Calu3 (cell line): ENCODE results near the gene OTX2. TPM values are rescaled to one million over a fixed set of nuclear protein-coding genes. Genes with fewer than 3 reads are reported as not detected.

Source experiments
- BruUV-seq: library from RNA; stranded (reverse); fragments of 400-500 nt; replicated peaks from 2 replicates; lab custom pipeline; 2021; lab: Mats Ljungman, UMichigan
- CTCF ChIA-PET: fragments of 300-600 bp; sonication (Branson Sonifier 250); formaldehyde crosslinking; loops from one replicate; lab custom pipeline; 2022; ENCODE audit warnings: antibody characterized with exemption; lab: Charles Lee
- DNase-seq: peaks from one replicate; pipeline ENCODE4 v3.0.0; 2022
- H3K27ac Mint-ChIP-seq: one replicate; pipeline ENCODE4 v1.8.0; 2022; ENCODE audit warnings: mixed read lengths; ENCODE audit not compliant: unreplicated experiment
- H3K27me3 Mint-ChIP-seq: one replicate; pipeline ENCODE4 v1.8.0; 2022; ENCODE audit warnings: mixed read lengths; ENCODE audit not compliant: unreplicated experiment
- H3K36me3 Mint-ChIP-seq: one replicate; pipeline ENCODE4 v1.8.0; 2022; ENCODE audit warnings: mild to moderate bottlenecking, moderate library complexity, mixed read lengths; ENCODE audit not compliant: insufficient read depth, unreplicated experiment
- H3K4me1 Mint-ChIP-seq: one replicate; pipeline ENCODE4 v1.8.0; 2022; ENCODE audit warnings: mild to moderate bottlenecking, low read depth, mixed read lengths; ENCODE audit not compliant: unreplicated experiment
- H3K4me3 Mint-ChIP-seq: one replicate; pipeline ENCODE4 v1.8.0; 2022; ENCODE audit warnings: mild to moderate bottlenecking, low read depth, moderate library complexity, mixed read lengths; ENCODE audit not compliant: unreplicated experiment
- H3K9me3 Mint-ChIP-seq: one replicate; pipeline ENCODE4 v1.8.0; 2022; ENCODE audit warnings: low read depth, mixed read lengths; ENCODE audit not compliant: unreplicated experiment
- CTCF ChIP-seq: fragments of 200-600 bp; IDR thresholded peaks from one replicate; pipeline ENCODE4 v1.8.0; 2022; ENCODE audit warnings: antibody characterized with exemption; ENCODE audit not compliant: unreplicated experiment
- intact Hi-C: fragments of 100-400 bp; cut with micrococcal nuclease; formaldehyde crosslinking; loops from one replicate; pipeline ENCODE4 v1.10.0; 2022; ENCODE audit not compliant: unreplicated experiment
- total RNA-seq: library from RNA; stranded (reverse); gene quantifications from 2 replicates; pipeline ENCODE4 v1.2.3, GENCODE V29; 2022

OTX2 gene
- total RNA-seq, 1 experiment from 2014 or later, result not detected

- no peaks in the 10 kb centered on the region for H3K4me1 Mint-ChIP-seq
- H3K27me3 Mint-ChIP-seq, result peaks cover 16% of the 10 kb centered on the region
- H3K9me3 Mint-ChIP-seq, result no peaks in the 10 kb centered on the region
- H3K36me3 Mint-ChIP-seq, result no peaks in the 10 kb centered on the region
- intact Hi-C loops, result no loop called here
- no peak for DNase-seq
- H3K4me3 Mint-ChIP-seq, result no peak overlapping the region
- TF ChIP-seq CTCF, result no peak
- no peak overlapping the region for H3K27ac Mint-ChIP-seq
- BruUV-seq, result no TSS peak
- CTCF ChIA-PET, result no interaction called here
These were observed 29.9 kb upstream of the OTX2 start for GRCh38 chr14:56840221-56840620.

GRCh38 chr14:56829151-56829550, 18.9 kb upstream of the OTX2 start:
- DNase-seq, result no peak
- Mint-ChIP-seq H3K9me3 (peaks cover 2% of the 10 kb centered on the region), H3K4me3 (no peak overlapping the region), H3K27me3 (peaks cover 16% of the 10 kb centered on the region), H3K4me1 (no peaks in the 10 kb centered on the region), H3K27ac (no peak overlapping the region), H3K36me3 (no peaks in the 10 kb centered on the region)
- BruUV-seq, result no TSS peak
- TF ChIP-seq CTCF, result no peak
- CTCF ChIA-PET, result no interaction called here
- intact Hi-C loops, result no loop called here

- no TSS peak for BruUV-seq
- CTCF ChIA-PET, result no interaction called here
- peaks cover 18% of the 10 kb centered on the region for H3K27me3 Mint-ChIP-seq
- H3K4me1 Mint-ChIP-seq, result no peaks in the 10 kb centered on the region
- no peak overlapping the region for H3K4me3 Mint-ChIP-seq
- intact Hi-C loops, result no loop called here
- H3K9me3 Mint-ChIP-seq, result no peaks in the 10 kb centered on the region
- H3K36me3 Mint-ChIP-seq, result no peaks in the 10 kb centered on the region
- no peak for TF ChIP-seq CTCF
- no peak for DNase-seq
- no peak overlapping the region for H3K27ac Mint-ChIP-seq
These were observed 15.9 kb upstream of the OTX2 start for GRCh38 chr14:56826214-56826613.

- intact Hi-C loops, result no loop called here
- H3K36me3 Mint-ChIP-seq, result no peaks in the 10 kb centered on the region
- TF ChIP-seq CTCF, result no peak
- H3K4me3 Mint-ChIP-seq, result no peak overlapping the region
- H3K4me1 Mint-ChIP-seq, result no peaks in the 10 kb centered on the region
- peak; percentile 36 for DNase-seq
- H3K9me3 Mint-ChIP-seq, result no peaks in the 10 kb centered on the region
- no peak overlapping the region for H3K27ac Mint-ChIP-seq
- H3K27me3 Mint-ChIP-seq, result peaks cover 51% of the 10 kb centered on the region
- no TSS peak for BruUV-seq
- CTCF ChIA-PET, result interaction anchor here (0.6 kb wide), 1 partner anchor 406 kb away, joined by 4 read pairs; no protein-coding TSS in a partner anchor
These were observed 11.7 kb upstream of the OTX2 start for GRCh38 chr14:56821805-56822610.
